WERI-Rb-1 (cell line): ENCODE data around the gene TOP1.

Experiments used
- DNase-seq: peaks from one replicate; pipeline ENCODE4 v3.0.0-alpha.2; 2020
- H3K27ac ChIP-seq: fragments of 250-450 bp; sonication (Bioruptor Pico); 2 replicates; pipeline ENCODE4 v1.5.1; 2020; ENCODE audit warnings: mild to moderate bottlenecking, moderate library complexity
- H3K27me3 ChIP-seq: fragments of 250-450 bp; sonication (Bioruptor Pico); 2 replicates; pipeline ENCODE4 v1.5.1; 2021; ENCODE audit warnings: mild to moderate bottlenecking, low read depth, moderate library complexity; ENCODE audit not compliant: insufficient read depth, severe bottlenecking
- H3K36me3 ChIP-seq: fragments of 250-450 bp; sonication (Bioruptor Pico); 2 replicates; pipeline ENCODE4 v1.5.1; 2020; ENCODE audit warnings: mild to moderate bottlenecking, moderate library complexity
- H3K4me3 ChIP-seq: 2 replicates; pipeline ENCODE4 v1.5.1; 2011; ENCODE audit warnings: low read depth, mild to moderate bottlenecking, control low read depth, low read length
- H3K9me3 ChIP-seq: fragments of 250-450 bp; sonication (Bioruptor Pico); 2 replicates; pipeline ENCODE4 v1.5.1; 2021; ENCODE audit warnings: mild to moderate bottlenecking, moderate library complexity; ENCODE audit not compliant: severe bottlenecking
- TF ChIP-seq, protein P1 (sequence below): IDR thresholded peaks from 2 replicates; pipeline ENCODE4 v1.5.1; 2011; ENCODE audit warnings: low read depth, mild to moderate bottlenecking, control low read depth, inconsistent platforms, low read length

The TOP1 gene

GRCh38 chr20:41078329-41078728 lies 49.7 kb downstream of the TOP1 start:
- H3K36me3 ChIP-seq = peaks cover 70% of the 10 kb centered on the region
- no peaks in the 10 kb centered on the region for H3K9me3 ChIP-seq
- no peak overlapping the region for H3K27ac ChIP-seq
- H3K4me3 ChIP-seq = no peak overlapping the region
- no peak for DNase-seq
- H3K27me3 ChIP-seq = no peaks in the 10 kb centered on the region
- TF ChIP-seq, protein P1, sequence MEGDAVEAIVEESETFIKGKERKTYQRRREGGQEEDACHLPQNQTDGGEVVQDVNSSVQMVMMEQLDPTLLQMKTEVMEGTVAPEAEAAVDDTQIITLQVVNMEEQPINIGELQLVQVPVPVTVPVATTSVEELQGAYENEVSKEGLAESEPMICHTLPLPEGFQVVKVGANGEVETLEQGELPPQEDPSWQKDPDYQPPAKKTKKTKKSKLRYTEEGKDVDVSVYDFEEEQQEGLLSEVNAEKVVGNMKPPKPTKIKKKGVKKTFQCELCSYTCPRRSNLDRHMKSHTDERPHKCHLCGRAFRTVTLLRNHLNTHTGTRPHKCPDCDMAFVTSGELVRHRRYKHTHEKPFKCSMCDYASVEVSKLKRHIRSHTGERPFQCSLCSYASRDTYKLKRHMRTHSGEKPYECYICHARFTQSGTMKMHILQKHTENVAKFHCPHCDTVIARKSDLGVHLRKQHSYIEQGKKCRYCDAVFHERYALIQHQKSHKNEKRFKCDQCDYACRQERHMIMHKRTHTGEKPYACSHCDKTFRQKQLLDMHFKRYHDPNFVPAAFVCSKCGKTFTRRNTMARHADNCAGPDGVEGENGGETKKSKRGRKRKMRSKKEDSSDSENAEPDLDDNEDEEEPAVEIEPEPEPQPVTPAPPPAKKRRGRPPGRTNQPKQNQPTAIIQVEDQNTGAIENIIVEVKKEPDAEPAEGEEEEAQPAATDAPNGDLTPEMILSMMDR = no peak

DNA sequence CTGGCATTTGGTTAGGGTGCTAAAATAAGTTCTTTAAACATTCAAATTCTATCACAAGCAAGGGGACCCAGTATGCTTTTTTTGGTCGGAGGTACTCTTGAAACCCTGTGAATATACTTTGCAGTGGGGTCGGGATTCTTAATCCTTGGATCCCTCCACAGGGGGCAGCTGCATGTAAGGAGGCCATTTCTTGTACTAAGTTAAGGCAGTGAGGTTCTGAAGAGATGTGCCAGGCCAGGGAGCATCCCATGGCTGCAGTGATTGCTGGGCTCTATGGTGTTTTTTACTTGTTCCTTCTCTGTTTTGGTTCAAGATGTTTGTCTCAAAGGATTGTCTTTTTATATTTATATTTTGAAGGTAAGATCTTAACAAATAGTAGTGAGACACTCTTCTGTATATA lies 50.4 kb downstream of the TOP1 start:
- TF ChIP-seq, protein P1 = no peak
- H3K9me3 ChIP-seq = no peaks in the 10 kb centered on the region
- H3K27me3 ChIP-seq = no peaks in the 10 kb centered on the region
- no peak for DNase-seq
- H3K27ac ChIP-seq = no peak overlapping the region
- H3K36me3 ChIP-seq = peaks cover 77% of the 10 kb centered on the region
- no peak overlapping the region for H3K4me3 ChIP-seq

DNA sequence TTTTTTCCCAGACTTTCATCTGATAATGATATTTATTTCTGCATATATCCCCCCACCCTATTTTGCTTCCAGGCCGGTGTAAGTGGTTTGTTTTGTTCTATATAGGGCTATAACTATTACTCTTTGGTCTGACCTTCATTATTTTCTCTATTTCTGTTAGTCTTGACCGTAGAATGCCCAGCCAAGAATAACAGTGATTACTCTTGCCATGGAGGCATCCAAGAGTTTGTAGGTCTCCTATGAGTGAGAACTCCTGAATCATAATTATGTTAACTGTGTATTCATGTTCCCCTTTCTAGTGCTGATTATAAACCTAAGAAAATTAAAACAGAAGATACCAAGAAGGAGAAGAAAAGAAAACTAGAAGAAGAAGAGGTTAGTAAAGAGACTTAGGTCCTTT lies 52.2 kb downstream of the TOP1 start:
- no peaks in the 10 kb centered on the region for H3K27me3 ChIP-seq
- no peak overlapping the region for H3K27ac ChIP-seq
- no peak for DNase-seq
- H3K4me3 ChIP-seq = no peak overlapping the region
- H3K9me3 ChIP-seq = no peaks in the 10 kb centered on the region
- TF ChIP-seq, protein P1 = no peak
- H3K36me3 ChIP-seq = peaks cover 90% of the 10 kb centered on the region

DNA sequence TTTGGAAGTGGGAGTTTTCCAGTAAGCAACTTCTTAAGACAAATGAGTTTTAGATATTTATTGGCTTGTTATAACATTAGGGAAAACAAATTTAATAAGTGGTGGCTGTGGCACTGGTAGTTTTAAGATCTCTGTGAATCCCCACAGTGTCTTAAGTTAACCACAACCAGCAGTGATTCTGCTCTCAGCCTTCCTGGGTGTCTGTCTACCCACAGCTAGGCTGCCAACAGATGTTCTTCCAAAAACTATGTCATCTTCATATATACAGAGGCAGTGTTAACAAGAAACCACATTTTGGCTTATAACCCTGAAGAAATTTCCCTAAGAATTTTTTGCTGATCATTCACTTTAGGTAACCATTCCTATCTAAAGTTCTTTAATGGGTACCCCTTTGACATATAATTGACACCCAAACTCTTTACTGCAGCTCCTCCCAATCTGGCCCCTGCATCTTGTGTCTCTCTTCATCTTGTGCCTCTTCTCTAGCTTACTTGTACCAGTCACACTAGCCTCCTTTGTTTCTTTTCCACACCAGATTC lies 52.7 kb downstream of the TOP1 start:
- H3K27me3 ChIP-seq = no peaks in the 10 kb centered on the region
- peaks cover 85% of the 10 kb centered on the region for H3K36me3 ChIP-seq
- H3K4me3 ChIP-seq = no peak overlapping the region
- TF ChIP-seq, protein P1 = no peak
- no peaks in the 10 kb centered on the region for H3K9me3 ChIP-seq
- H3K27ac ChIP-seq = no peak overlapping the region
- DNase-seq = no peak

DNA sequence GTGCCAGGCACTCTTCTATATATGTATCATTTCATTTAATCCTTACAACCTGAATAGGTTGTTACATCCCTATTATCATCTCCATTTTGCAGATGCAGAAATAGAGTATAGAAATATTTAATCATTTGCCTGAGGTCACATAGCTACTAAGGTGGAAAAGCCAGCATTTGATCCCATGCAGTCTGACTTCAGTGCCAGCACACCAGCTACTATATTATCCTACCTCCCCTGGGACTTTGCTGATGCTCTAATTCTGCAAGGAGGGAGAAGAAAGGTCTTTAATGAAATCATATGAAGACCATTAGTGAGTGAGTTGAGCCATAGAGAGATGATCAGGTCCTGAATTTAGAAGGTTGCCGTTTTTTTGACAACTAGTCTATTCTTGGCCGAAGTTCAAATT lies 53.7 kb downstream of the TOP1 start:
- Histone ChIP-seq H3K4me3 (no peak overlapping the region), H3K27me3 (no peaks in the 10 kb centered on the region), H3K36me3 (peaks cover 79% of the 10 kb centered on the region), H3K9me3 (no peaks in the 10 kb centered on the region), H3K27ac (no peak overlapping the region)
- no peak for DNase-seq
- TF ChIP-seq, protein P1 = no peak

DNA sequence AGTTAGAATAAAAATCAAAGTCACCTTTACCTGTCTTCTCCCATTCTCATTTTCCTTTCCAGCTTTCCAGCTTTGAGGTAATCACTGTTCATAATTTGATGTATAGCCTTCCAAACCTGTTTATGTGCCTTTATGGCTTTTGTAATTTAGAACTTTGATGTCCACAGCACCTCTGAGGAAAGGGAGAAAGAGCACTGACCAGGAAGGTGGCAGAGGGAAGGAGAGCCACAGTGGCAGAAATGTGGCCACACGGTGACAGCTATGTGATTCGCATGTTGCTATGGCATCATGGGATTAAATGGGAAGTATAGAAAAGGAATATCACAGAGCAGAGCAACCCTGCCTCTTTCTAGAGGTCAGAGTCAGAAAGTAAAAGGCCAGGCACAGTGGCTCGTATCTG lies 57.0 kb downstream of the TOP1 start:
- TF ChIP-seq, protein P1 = no peak
- no peak overlapping the region for H3K4me3 ChIP-seq
- no peaks in the 10 kb centered on the region for H3K9me3 ChIP-seq
- no peaks in the 10 kb centered on the region for H3K27me3 ChIP-seq
- H3K36me3 ChIP-seq = peaks cover 63% of the 10 kb centered on the region
- H3K27ac ChIP-seq = no peak overlapping the region
- no peak for DNase-seq
